Glomerular endothelial cell (primary cell): ENCODE data around the gene PAOX. TPM values are rescaled to one million over a fixed set of nuclear protein-coding genes. Genes with fewer than 3 reads are reported as not detected.
"Not testable (repeated sequence)": the region's sequence is repeated elsewhere in the genome, so short reads cannot be mapped to it uniquely, and the experiment has no call there.

ENCODE experiments used
- DNase-seq: peaks from one replicate; pipeline ENCODE4 v3.0.0-alpha.2; 2011; ENCODE audit warnings: low read depth, low spot score; ENCODE audit errors: extremely low read depth
- total RNA-seq: library from RNA; depleted of rRNA; stranded (reverse); fragments of >200 nt; gene quantifications from 2 replicates; pipeline ENCODE4 v1.2.3, GENCODE V29; 2015

Gene PAOX
- total RNA-seq, 1 donor from 2014 or later = 7.9 TPM

GRCh38 chr10:133431888-133432613 is 53.0 kb downstream of the PAOX start:
- not testable (repeated sequence) for DNase-seq

- DNase-seq = not testable (repeated sequence)
Measured at GRCh38 chr10:133432789-133433188, 53.7 kb downstream of the PAOX start.

DNA sequence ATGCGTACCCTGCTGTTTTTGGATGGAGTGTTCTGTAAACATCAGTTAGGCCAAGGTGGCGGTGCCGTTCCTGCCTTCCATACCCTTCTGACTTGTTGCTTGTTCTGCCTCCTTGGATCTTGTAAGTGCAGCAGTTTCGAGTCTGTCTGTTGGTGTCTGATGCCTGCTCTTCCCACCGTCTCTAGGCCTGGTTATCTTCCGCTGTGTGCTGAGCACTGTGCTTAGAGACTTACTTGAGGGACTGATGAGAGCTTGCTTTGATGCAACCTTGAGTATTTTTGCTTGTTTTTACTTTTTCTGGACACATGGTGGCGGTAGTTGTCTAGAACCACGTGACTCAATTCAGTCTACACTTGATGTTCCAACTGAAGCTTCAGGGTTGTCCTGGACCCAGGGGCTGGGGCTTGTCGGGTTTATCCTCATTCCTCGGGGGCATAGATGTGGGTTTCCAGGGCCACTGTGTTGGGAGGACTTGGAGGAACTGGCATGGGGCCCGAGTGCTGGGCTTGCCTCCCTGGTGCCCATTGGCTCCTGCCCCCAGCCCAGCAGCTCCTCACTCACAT is 59.7 kb downstream of the PAOX start:
- no peak for DNase-seq

DNA sequence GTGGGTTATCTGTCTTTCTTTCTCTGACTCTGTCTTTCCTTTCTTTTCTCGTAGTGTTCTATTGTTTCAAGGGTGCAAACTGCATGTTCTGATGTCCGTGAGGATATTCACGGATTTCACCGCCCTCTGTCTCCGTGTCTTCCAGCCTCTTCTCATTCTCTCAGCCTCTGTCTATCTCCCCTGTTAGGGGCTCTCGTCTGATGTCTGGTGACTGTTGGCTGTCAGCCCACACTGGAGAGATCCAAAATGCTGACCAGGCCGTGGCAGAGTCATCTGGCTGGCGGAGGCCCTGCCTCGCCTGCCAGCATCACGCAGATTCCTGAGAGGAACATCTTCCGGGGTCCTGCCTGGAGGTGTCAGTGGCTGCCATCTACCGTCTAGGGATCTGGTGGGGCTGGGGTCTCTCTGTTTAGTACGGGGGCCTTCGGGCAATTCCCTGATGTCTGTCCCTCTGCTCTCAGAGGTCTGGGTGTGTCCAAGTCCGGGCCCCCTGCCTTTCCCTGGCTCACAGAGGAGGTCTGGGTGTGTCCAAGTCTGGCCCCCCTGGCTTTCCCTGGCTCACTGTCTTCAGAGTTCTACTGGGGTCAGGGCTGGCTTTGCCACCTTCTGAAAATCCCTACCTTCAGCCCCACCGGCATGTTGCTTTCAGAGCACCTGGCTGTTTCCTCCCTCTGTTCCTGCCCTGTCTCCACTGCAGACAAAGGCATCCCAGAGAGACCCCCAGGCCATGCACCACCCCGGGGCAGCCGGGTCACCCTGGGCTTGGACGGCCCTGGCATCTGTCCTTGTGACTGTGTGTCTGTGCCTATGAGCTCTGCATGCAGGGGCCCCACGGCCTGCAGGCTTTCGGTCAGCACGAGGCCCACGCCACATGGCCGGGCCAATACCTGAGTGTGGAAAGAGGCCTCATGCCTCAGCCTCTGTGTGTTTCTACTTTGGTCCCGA is 60.7 kb downstream of the PAOX start:
- no peak for DNase-seq

- DNase-seq = no peak
Measured at GRCh38 chr10:133440633-133441285, 61.7 kb downstream of the PAOX start.

Other genes starting within 250 kb of the PAOX start
- gene KNDC1, start 219.0 kb upstream of the PAOX start, total RNA-seq = not detected in 2 replicates
- not detected in 2 replicates for gene UTF1, start 149.0 kb upstream of the PAOX start, total RNA-seq
- gene VENTX, start 141.4 kb upstream of the PAOX start, total RNA-seq = not detected in 2 replicates
- gene ADAM8, start 102.4 kb upstream of the PAOX start, total RNA-seq = 1.5 and 3.1 TPM in 2 replicates
- 55.0 and 60.3 TPM in 2 replicates for gene TUBGCP2, start 70.4 kb upstream of the PAOX start, total RNA-seq
- 20.1 and 22.2 TPM in 2 replicates for gene ZNF511, start 70.3 kb upstream of the PAOX start, total RNA-seq
- not detected in 2 replicates for gene CALY, start 42.4 kb upstream of the PAOX start, total RNA-seq
- gene PRAP1, start 31.9 kb upstream of the PAOX start, total RNA-seq = not detected in 2 replicates
- 18.7 and 54.1 TPM in 2 replicates for gene FUOM, start 21.2 kb upstream of the PAOX start, total RNA-seq
- 105 and 158 TPM in 2 replicates for gene ECHS1, start 5.9 kb upstream of the PAOX start, total RNA-seq
- gene MTG1, start 14.9 kb downstream of the PAOX start, total RNA-seq = 24.2 and 44.5 TPM in 2 replicates
- gene SPRN, start 45.4 kb downstream of the PAOX start, total RNA-seq = 0.64 and 0.92 TPM in 2 replicates
- 0.44 and 1.3 TPM in 2 replicates for gene SCART1, start 74.7 kb downstream of the PAOX start, total RNA-seq
- 0.64 TPM in 1 of 2 replicates, not detected in the other for gene CYP2E1, start 148.1 kb downstream of the PAOX start, total RNA-seq
- not detected in 2 replicates for gene SYCE1, start 186.3 kb downstream of the PAOX start, total RNA-seq
- gene FRG2B, start 247.5 kb downstream of the PAOX start, total RNA-seq = not detected in 2 replicates